MM.1S (cell line): Measurements from ENCODE around the gene HOATZ.

ENCODE experiments used
- DNase-seq: peaks from one replicate; pipeline ENCODE4 v3.0.0-alpha.2; 2015
- H2AFZ ChIP-seq: fragments of 300-600 bp; sonication (generic); 2 replicates; pipeline ENCODE4 v1.6.0; 2016; ENCODE audit warnings: antibody characterized with exemption, low read length
- H3F3A ChIP-seq: fragments of 300-600 bp; sonication (generic); 2 replicates; pipeline ENCODE4 v1.6.1; 2016; ENCODE audit warnings: mild to moderate bottlenecking, antibody characterized with exemption, low read length, moderate library complexity, mixed read lengths; ENCODE audit not compliant: insufficient read depth
- H3K27ac ChIP-seq: fragments of 300-600 bp; sonication (generic); 2 replicates; pipeline ENCODE4 v1.5.1; 2016; ENCODE audit warnings: mild to moderate bottlenecking, low read length
- H3K27me3 ChIP-seq: fragments of 300-600 bp; sonication (generic); replicated peaks from 2 replicates; pipeline ENCODE4 v1.6.0; 2016; ENCODE audit warnings: low read length; ENCODE audit not compliant: insufficient read depth
- H3K36me3 ChIP-seq: fragments of 300-600 bp; sonication (generic); replicated peaks from 2 replicates; pipeline ENCODE4 v1.6.1; 2016; ENCODE audit warnings: mild to moderate bottlenecking, low read length, mixed read lengths; ENCODE audit not compliant: insufficient read depth
- H3K4me1 ChIP-seq: fragments of 300-600 bp; sonication (generic); 2 replicates; pipeline ENCODE4 v1.6.1; 2016; ENCODE audit warnings: low read length, mixed read lengths
- H3K4me2 ChIP-seq: fragments of 300-600 bp; sonication (generic); 2 replicates; pipeline ENCODE4 v1.6.0; 2016; ENCODE audit warnings: low read depth, low read length
- H3K4me3 ChIP-seq: fragments of 300-600 bp; sonication (generic); 2 replicates; pipeline ENCODE4 v1.5.1; 2016; ENCODE audit warnings: low read length, mixed read lengths
- H3K79me2 ChIP-seq: fragments of 300-600 bp; sonication (generic); 2 replicates; pipeline ENCODE4 v1.6.1; 2016; ENCODE audit warnings: mixed run types, low read length, mixed read lengths
- H3K9ac ChIP-seq: fragments of 300-600 bp; sonication (generic); 2 replicates; pipeline ENCODE4 v1.6.1; 2016; ENCODE audit warnings: low read length, mixed read lengths
- H3K9me2 ChIP-seq: fragments of 300-600 bp; sonication (generic); replicated peaks from 2 replicates; pipeline ENCODE4 v1.6.1; 2016; ENCODE audit warnings: mild to moderate bottlenecking, low read length, mixed read lengths; ENCODE audit not compliant: insufficient read depth
- H3K9me3 ChIP-seq: fragments of 300-600 bp; sonication (generic); replicated peaks from 2 replicates; pipeline ENCODE4 v1.6.1; 2016; ENCODE audit warnings: mild to moderate bottlenecking, low read length, mixed read lengths; ENCODE audit not compliant: insufficient read depth
- H4K20me1 ChIP-seq: fragments of 300-600 bp; sonication (generic); 2 replicates; pipeline ENCODE4 v1.6.1; 2016; ENCODE audit warnings: mild to moderate bottlenecking, low read length, moderate library complexity, mixed read lengths; ENCODE audit not compliant: insufficient read depth
- EZH2 ChIP-seq: fragments of 300-600 bp; sonication (generic); optimal IDR thresholded peaks from 2 replicates; pipeline ENCODE3; 2017; ENCODE audit warnings: low read depth, mild to moderate bottlenecking, antibody characterized with exemption, low read length, mixed read lengths
- EZH2phosphoT487 ChIP-seq: fragments of 300-600 bp; sonication (generic); IDR thresholded peaks from 2 replicates; pipeline ENCODE4 v1.6.1; 2018; ENCODE audit warnings: antibody characterized with exemption, low read length
- TF ChIP-seq, protein P1 (sequence below): fragments of 300-600 bp; sonication (generic); IDR thresholded peaks from 2 replicates; pipeline ENCODE4 v1.5.1; 2016; ENCODE audit warnings: antibody characterized with exemption, low read length, mixed read lengths

Gene HOATZ

DNA sequence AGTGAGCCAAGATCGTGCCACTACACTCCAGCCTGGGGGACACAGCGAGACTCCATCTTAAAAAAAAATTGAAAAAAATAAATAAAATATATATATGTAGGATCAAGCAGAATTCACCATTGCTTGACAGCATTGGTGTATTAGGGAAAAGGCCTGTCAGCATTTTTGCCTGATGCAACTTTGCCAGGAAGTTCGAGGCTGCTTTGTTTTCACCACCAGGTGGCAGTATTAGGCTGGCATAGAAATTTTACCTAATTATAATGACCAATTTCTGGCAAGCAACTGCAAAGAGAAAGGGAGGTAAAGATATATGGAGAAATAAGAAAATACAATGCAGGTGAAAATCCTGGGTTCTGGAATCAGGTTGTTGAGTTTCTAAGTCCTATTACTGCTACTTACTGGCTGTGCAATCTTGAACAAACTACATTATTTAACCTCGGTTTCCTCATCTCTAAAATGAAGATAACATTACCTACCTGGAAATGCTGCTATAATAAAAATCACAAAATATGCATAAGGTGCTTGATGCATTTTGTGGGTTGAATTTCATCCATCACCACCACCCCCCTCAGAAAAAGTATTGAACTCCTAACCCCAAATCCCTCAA is 50.6 kb downstream of the HOATZ start:
- Histone ChIP-seq H3K4me3 (no peak overlapping the region), H4K20me1 (no peaks in the 10 kb centered on the region), H3K36me3 (no peaks in the 10 kb centered on the region), H3K4me1 (no peaks in the 10 kb centered on the region), H3K79me2 (no peaks in the 10 kb centered on the region), H3K27me3 (no peaks in the 10 kb centered on the region), H2AFZ (no peak overlapping the region), H3K4me2 (no peak overlapping the region), H3K9me3 (no peaks in the 10 kb centered on the region), H3K9me2 (no peaks in the 10 kb centered on the region), H3K9ac (no peak overlapping the region), H3F3A (no peaks in the 10 kb centered on the region), H3K27ac (no peak overlapping the region)
- TF ChIP-seq, protein P1, sequence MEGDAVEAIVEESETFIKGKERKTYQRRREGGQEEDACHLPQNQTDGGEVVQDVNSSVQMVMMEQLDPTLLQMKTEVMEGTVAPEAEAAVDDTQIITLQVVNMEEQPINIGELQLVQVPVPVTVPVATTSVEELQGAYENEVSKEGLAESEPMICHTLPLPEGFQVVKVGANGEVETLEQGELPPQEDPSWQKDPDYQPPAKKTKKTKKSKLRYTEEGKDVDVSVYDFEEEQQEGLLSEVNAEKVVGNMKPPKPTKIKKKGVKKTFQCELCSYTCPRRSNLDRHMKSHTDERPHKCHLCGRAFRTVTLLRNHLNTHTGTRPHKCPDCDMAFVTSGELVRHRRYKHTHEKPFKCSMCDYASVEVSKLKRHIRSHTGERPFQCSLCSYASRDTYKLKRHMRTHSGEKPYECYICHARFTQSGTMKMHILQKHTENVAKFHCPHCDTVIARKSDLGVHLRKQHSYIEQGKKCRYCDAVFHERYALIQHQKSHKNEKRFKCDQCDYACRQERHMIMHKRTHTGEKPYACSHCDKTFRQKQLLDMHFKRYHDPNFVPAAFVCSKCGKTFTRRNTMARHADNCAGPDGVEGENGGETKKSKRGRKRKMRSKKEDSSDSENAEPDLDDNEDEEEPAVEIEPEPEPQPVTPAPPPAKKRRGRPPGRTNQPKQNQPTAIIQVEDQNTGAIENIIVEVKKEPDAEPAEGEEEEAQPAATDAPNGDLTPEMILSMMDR: peak; percentile 79
- no peak for TF ChIP-seq EZH2
- no peak for TF ChIP-seq EZH2phosphoT487
- peak; percentile 76 for DNase-seq

DNA sequence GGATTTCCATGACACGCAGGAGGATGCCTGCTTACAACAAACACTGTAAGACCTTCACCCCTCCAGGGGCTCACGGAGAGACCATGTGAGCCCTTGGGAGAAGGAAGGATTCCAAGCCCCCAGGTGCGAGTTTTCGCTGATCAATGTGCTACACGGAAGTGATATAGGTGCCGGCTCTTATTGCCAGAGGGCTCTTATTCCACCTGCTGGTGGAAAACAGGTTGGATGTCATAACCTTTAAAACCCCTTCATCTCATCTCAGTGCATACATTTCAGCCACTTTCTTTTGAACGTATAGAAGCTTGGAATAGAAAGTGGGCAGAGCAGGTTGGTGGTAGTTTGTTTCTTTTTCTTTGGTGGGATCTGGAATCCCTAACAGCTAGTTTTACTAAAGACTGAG is 51.7 kb downstream of the HOATZ start:
- Histone ChIP-seq H2AFZ (no peak overlapping the region), H3K4me3 (no peak overlapping the region), H3K27me3 (no peaks in the 10 kb centered on the region), H3K9me3 (no peaks in the 10 kb centered on the region), H4K20me1 (no peaks in the 10 kb centered on the region), H3K36me3 (no peaks in the 10 kb centered on the region), H3K79me2 (no peaks in the 10 kb centered on the region), H3K27ac (no peak overlapping the region), H3K9me2 (no peaks in the 10 kb centered on the region), H3K4me1 (no peaks in the 10 kb centered on the region), H3K4me2 (no peak overlapping the region), H3K9ac (no peak overlapping the region), H3F3A (no peaks in the 10 kb centered on the region)
- no peak for DNase-seq
- TF ChIP-seq, protein P1: no peak
- TF ChIP-seq EZH2 (no peak), EZH2phosphoT487 (no peak)

DNA sequence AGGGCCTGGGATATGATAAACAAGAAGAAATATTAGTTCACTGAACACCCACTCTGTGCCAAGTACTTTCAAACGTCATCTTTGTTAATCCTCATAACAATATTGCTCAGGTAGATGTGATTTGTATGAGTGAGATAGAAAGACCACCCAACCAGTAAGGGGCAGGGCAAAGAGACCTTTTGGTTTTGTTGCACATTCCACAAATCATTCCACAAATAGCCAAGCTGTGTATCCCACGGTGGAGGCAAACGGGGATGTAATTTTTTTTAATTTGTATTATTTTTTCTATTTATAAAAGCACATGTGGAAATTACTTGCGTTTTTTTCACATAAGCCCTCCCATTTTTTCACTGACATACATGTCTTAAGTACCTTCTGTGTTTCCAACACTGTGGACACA is 54.9 kb downstream of the HOATZ start:
- no peak overlapping the region for H2AFZ ChIP-seq
- H3K4me3 ChIP-seq: no peak overlapping the region
- no peak for TF ChIP-seq EZH2
- TF ChIP-seq EZH2phosphoT487: no peak
- TF ChIP-seq, protein P1: no peak
- no peaks in the 10 kb centered on the region for H3K36me3 ChIP-seq
- no peaks in the 10 kb centered on the region for H3K27me3 ChIP-seq
- no peak overlapping the region for H3K4me2 ChIP-seq
- no peak for DNase-seq
- H3F3A ChIP-seq: no peaks in the 10 kb centered on the region
- H3K27ac ChIP-seq: no peak overlapping the region
- no peak overlapping the region for H3K9ac ChIP-seq
- H3K4me1 ChIP-seq: no peaks in the 10 kb centered on the region
- no peaks in the 10 kb centered on the region for H4K20me1 ChIP-seq
- H3K79me2 ChIP-seq: no peaks in the 10 kb centered on the region
- no peaks in the 10 kb centered on the region for H3K9me3 ChIP-seq
- H3K9me2 ChIP-seq: no peaks in the 10 kb centered on the region
